Keratinocyte (primary cell): ENCODE results near the gene KRTAP6-2. TPM values are rescaled to one million over a fixed set of nuclear protein-coding genes. Genes with fewer than 3 reads are reported as not detected.

Experiments
- DNase-seq: peaks from one replicate; pipeline ENCODE4 v3.0.0-alpha.2; 2011; ENCODE audit warnings: low read depth, missing footprints, low spot score
- FAIRE-seq: peaks from 2 replicates; lab custom pipeline; 2011; peaks lifted over from hg19 to GRCh38; lab: Jason Lieb, UNC
- H2AFZ ChIP-seq: 2 replicates; pipeline ENCODE4 v1.6.0; 2012; ENCODE audit warnings: low read length, control low read depth, inconsistent platforms; ENCODE audit not compliant: control insufficient read depth
- H3K27ac ChIP-seq: 2 replicates; pipeline ENCODE4 v1.5.1; 2011; ENCODE audit warnings: low read length; ENCODE audit not compliant: control insufficient read depth, insufficient read depth
- H3K27me3 ChIP-seq: 3 replicates; pipeline ENCODE4 v1.6.0; 2011; ENCODE audit warnings: low read length; ENCODE audit not compliant: control insufficient read depth, insufficient read depth; ENCODE audit errors: extremely low read depth
- H3K36me3 ChIP-seq, 2 experiments: 2 replicates in 1 of 2; 3 replicates in 1 of 2; pipeline ENCODE4 v1.5.1; 2011; ENCODE audit warnings: low read length in 2 of 2, mild to moderate bottlenecking in 1 of 2; ENCODE audit not compliant: control insufficient read depth in 2 of 2, insufficient read depth in 2 of 2; ENCODE audit errors: extremely low read depth in 1 of 2
- H3K4me1 ChIP-seq: 3 replicates; pipeline ENCODE4 v1.5.1; 2011; ENCODE audit warnings: low read length; ENCODE audit not compliant: control insufficient read depth, insufficient read depth; ENCODE audit errors: extremely low read depth
- H3K4me2 ChIP-seq: 3 replicates; pipeline ENCODE4 v1.6.0; 2011; ENCODE audit warnings: low read depth, low read length; ENCODE audit not compliant: control insufficient read depth, insufficient read depth; ENCODE audit errors: extremely low read depth
- H3K4me3 ChIP-seq, 3 experiments: fragments of 200-600 bp in 1 of 3; sonication (generic) in 1 of 3; 2 replicates in 2 of 3; 3 replicates in 1 of 3; pipeline ENCODE4 v1.5.1; 2011 to 2016; ENCODE audit warnings: low read length in 3 of 3, mild to moderate bottlenecking in 3 of 3, control low read depth in 2 of 3, inconsistent platforms in 1 of 3, low read depth in 1 of 3, mixed read lengths in 1 of 3, mixed run types in 1 of 3, moderate library complexity in 1 of 3; ENCODE audit not compliant: control insufficient read depth in 2 of 3, insufficient read depth in 2 of 3; ENCODE audit errors: extremely low read depth in 1 of 3
- H3K79me2 ChIP-seq: 2 replicates; pipeline ENCODE4 v1.6.0; 2012; ENCODE audit warnings: low read length; ENCODE audit not compliant: control insufficient read depth, insufficient read depth
- H3K9ac ChIP-seq: 3 replicates; pipeline ENCODE4 v1.6.0; 2011; ENCODE audit warnings: low read length; ENCODE audit not compliant: control insufficient read depth, insufficient read depth; ENCODE audit errors: extremely low read depth
- H3K9me1 ChIP-seq: 3 replicates; pipeline ENCODE4 v1.6.0; 2011; ENCODE audit warnings: low read length; ENCODE audit not compliant: control insufficient read depth, insufficient read depth; ENCODE audit errors: extremely low read depth
- H3K9me3 ChIP-seq: 2 replicates; pipeline ENCODE4 v1.5.1; 2012; ENCODE audit warnings: low read depth, low read length; ENCODE audit not compliant: control insufficient read depth
- H4K20me1 ChIP-seq: 3 replicates; pipeline ENCODE4 v1.6.0; 2011; ENCODE audit warnings: low read length; ENCODE audit not compliant: control insufficient read depth, insufficient read depth; ENCODE audit errors: extremely low read depth
- EZH2 ChIP-seq: IDR thresholded peaks from one replicate; pipeline ENCODE4 v1.6.1; 2012; ENCODE audit warnings: inconsistent platforms, mild to moderate bottlenecking, low read length, moderate library complexity
- dilution Hi-C: fragments of 300-500 bp; cut with MboI; formaldehyde crosslinking; loops from one replicate; pipeline ENCODE4 v1.7.0; 2020; ENCODE audit warnings: low sequenced_read_pairs; ENCODE audit not compliant: extremely low pct_ligation_motif_present
- polyA plus RNA-seq, 5 experiments: library from polyadenylated mRNA; depleted of rRNA in 3 of 5; stranded (reverse) in 3 of 5; stranded (forward) in 1 of 5; unstranded in 1 of 5; fragments of >200 nt; gene quantifications; 1 replicate in 1 of 5; 2 replicates in 3 of 5; 3 replicates in 1 of 5; pipeline versions ENCODE4 v1.2.1 to v1.2.3, GENCODE V29; 2011 to 2012; ENCODE audit warnings: missing spikeins in 2 of 5, low read depth in 1 of 5, low replicate concordance in 1 of 5
- TF ChIP-seq, protein P1 (sequence below), 3 experiments: IDR thresholded peaks in 1 of 3; conservative IDR thresholded peaks in 1 of 3; optimal IDR thresholded peaks in 1 of 3; 2 replicates in 2 of 3; 3 replicates in 1 of 3; pipeline versions ENCODE3 to v1.5.1; 2011; ENCODE audit warnings: low read length in 3 of 3, mild to moderate bottlenecking in 3 of 3, moderate library complexity in 2 of 3, control low read depth in 1 of 3, inconsistent platforms in 1 of 3; ENCODE audit not compliant: insufficient read depth in 2 of 3; ENCODE audit errors: extremely low read depth in 1 of 3

The KRTAP6-2 gene
- polyA plus RNA-seq, 1 donor (not counting 4 experiments of a cell fraction or from before 2014, with no cell fraction given) = not detected

DNA sequence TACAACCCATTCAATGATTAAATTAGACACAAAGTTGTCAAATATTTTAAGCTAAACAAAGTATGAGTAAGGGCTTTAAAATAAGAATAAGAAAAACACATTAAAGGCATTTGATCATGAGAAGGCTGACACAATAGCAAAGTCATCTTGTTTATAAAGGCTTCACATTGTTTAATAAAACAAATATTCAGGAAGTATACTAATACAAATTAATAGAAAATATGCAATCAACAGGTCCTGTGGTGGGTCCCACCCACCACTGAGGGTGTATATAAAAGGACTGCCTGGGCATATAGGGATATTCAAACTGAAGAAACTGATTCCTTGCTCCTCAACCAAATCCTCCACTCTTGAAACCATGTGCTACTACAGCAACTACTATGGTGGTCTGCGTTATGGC, 36.2 kb upstream of the KRTAP6-2 start, which contains the start of gene KRTAP20-2:
KRTAP20-2 (plus strand) TSS at position 301 of the 400 bp plus-strand sequence; CDS start at position 359, 58 bp downstream.
- Histone ChIP-seq H3K27ac (no peak within 1 kb of the TSS), H3K9me1 (no peaks in the 10 kb centered on the region), H4K20me1 (no peaks in the 10 kb centered on the region), H3K4me1 (no peaks in the 10 kb centered on the region), H3K9ac (no peak within 1 kb of the TSS), H3K4me2 (no peak within 1 kb of the TSS), H3K27me3 (no peaks in the 10 kb centered on the region), H3K4me3 (no peak within 1 kb of the TSS), H3K36me3 (no peaks in the 10 kb centered on the region), H2AFZ (no peak within 1 kb of the TSS), H3K79me2 (no peaks in the 10 kb centered on the region), H3K9me3 (no peaks in the 10 kb centered on the region)
- FAIRE-seq (no peak), DNase-seq (no peak)
- dilution Hi-C loops = no loop called here
- TF ChIP-seq, protein P1, sequence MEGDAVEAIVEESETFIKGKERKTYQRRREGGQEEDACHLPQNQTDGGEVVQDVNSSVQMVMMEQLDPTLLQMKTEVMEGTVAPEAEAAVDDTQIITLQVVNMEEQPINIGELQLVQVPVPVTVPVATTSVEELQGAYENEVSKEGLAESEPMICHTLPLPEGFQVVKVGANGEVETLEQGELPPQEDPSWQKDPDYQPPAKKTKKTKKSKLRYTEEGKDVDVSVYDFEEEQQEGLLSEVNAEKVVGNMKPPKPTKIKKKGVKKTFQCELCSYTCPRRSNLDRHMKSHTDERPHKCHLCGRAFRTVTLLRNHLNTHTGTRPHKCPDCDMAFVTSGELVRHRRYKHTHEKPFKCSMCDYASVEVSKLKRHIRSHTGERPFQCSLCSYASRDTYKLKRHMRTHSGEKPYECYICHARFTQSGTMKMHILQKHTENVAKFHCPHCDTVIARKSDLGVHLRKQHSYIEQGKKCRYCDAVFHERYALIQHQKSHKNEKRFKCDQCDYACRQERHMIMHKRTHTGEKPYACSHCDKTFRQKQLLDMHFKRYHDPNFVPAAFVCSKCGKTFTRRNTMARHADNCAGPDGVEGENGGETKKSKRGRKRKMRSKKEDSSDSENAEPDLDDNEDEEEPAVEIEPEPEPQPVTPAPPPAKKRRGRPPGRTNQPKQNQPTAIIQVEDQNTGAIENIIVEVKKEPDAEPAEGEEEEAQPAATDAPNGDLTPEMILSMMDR (optimal IDR thresholded peaks at IDR 0.05 in 1 of 3, IDR thresholded peaks at IDR 0.05 in 1 of 3, conservative IDR thresholded peaks at IDR 0.05 in 1 of 3; ENCODE audit: extremely low read depth in 1 of 3, insufficient read depth in 2 of 3, low read length in 3 of 3) = no peak
- no peak for TF ChIP-seq EZH2

DNA sequence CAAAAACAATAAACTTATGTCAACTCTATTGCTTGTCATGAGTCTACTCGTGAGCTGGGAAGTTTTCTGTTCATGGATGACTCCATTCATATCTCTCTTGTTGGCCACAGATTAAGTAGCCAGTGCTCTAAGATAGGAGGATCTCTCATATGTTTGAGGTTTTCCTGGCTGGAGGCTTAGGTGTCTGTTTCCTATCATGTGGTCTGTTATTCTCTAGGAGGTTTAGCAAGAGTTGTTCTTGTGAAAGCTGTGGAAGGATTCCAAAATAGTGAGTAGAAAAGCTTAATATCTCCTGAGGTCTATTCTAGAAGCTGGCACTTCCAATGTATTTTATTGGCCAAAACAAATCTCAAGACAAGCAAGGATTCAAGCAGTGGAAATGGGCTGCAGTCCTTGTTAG, 30.5 kb upstream of the KRTAP6-2 start:
- Histone ChIP-seq H3K9me3 (no peaks in the 10 kb centered on the region), H3K4me1 (no peaks in the 10 kb centered on the region), H3K79me2 (no peaks in the 10 kb centered on the region), H4K20me1 (no peaks in the 10 kb centered on the region), H3K4me2 (no peak overlapping the region), H3K27me3 (no peaks in the 10 kb centered on the region), H2AFZ (no peak overlapping the region), H3K4me3 (no peak overlapping the region), H3K36me3 (no peaks in the 10 kb centered on the region), H3K9ac (no peak overlapping the region), H3K27ac (no peak overlapping the region), H3K9me1 (no peaks in the 10 kb centered on the region)
- DNase-seq = no peak
- no peak for FAIRE-seq
- TF ChIP-seq, protein P1 (optimal IDR thresholded peaks at IDR 0.05 in 1 of 3, IDR thresholded peaks at IDR 0.05 in 1 of 3, conservative IDR thresholded peaks at IDR 0.05 in 1 of 3; ENCODE audit: extremely low read depth in 1 of 3, insufficient read depth in 2 of 3, low read length in 3 of 3) = no peak
- no peak for TF ChIP-seq EZH2
- dilution Hi-C loops = no loop called here
